Brain microvascular endothelial cell (primary cell): Measurements from ENCODE around the gene EIF2B2.

Experiments
- DNase-seq: peaks from one replicate; pipeline ENCODE4 v3.0.0-alpha.2; 2020
- H3K27ac ChIP-seq: fragments of 250-450 bp; sonication (Bioruptor Pico); 2 replicates; pipeline ENCODE4 v1.5.1; 2020; ENCODE audit warnings: mild to moderate bottlenecking, moderate library complexity
- H3K27me3 ChIP-seq: fragments of 250-450 bp; sonication (Bioruptor Pico); replicated peaks from 2 replicates; pipeline ENCODE4 v1.5.1; 2020; ENCODE audit warnings: mild to moderate bottlenecking
- H3K36me3 ChIP-seq: fragments of 250-450 bp; sonication (Bioruptor Pico); replicated peaks from 2 replicates; pipeline ENCODE4 v1.5.1; 2020; ENCODE audit warnings: mild to moderate bottlenecking
- H3K4me3 ChIP-seq: 2 replicates; pipeline ENCODE4 v1.5.1; 2011; ENCODE audit warnings: low read depth, mild to moderate bottlenecking, control low read depth, low read length, moderate library complexity
- CTCF ChIP-seq: IDR thresholded peaks from 2 replicates; pipeline ENCODE4 v1.5.1; 2011; ENCODE audit warnings: low read depth, mild to moderate bottlenecking, moderate library complexity, low read length, control low read depth, inconsistent platforms; ENCODE audit errors: missing control alignments
- in situ Hi-C: cut with HindIII; loops from 2 replicates; pipeline ENCODE4 v1.10.0; 2017; ENCODE audit warnings: low sequenced_read_pairs, low pct_ligation_motif_present

EIF2B2 gene

DNA sequence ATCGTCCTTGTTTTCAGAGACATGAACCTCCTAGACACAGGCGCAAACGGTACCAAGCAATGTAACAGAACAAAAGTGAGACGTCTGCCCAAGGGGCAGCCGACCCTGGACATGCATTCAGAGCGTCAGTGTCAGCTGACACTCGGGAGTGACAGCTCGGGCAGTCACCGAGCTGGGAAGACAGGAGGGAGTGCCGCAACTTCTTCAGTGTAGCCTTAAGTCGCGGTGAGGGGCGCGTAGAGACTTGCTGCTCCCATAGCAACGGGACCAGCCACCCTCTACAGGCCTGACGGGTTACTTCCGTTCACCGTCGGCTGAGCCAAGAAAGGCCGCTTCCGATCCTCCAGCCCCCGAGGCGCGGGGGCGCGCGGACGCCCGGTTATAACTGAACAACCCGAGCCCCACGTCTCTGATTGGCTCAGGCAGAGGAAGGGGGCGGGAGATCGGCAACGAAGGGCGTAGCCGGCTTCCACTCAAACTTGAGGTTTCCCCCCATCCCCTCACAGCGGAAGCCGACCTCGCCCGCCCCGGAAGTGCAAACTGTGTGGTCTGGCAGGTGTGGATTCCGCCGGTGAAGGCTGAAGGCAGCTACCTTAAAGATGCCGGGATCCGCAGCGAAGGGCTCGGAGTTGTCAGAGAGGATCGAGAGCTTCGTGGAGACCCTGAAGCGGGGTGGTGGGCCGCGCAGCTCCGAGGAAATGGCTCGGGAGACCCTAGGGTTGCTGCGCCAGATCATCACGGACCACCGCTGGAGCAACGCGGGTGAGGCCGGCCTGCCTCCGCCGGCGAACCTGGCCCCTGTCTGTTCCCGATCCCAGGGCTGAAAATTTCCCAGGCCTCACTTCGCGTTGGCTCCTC, at the start of gene EIF2B2:
Gene EIF2B2 (plus strand): TSS at position 530 of the 858 bp plus-strand sequence. CDS start 70 bp downstream, at position 600.
- Histone ChIP-seq H3K4me3 (peak within 1 kb of the TSS; percentile 95), H3K36me3 (peaks cover 24% of the 10 kb centered on the region), H3K27ac (peak within 1 kb of the TSS; percentile 83), H3K27me3 (no peaks in the 10 kb centered on the region)
- DNase-seq, result peak; percentile 97
- in situ Hi-C loops, result no loop called here
- TF ChIP-seq CTCF, result peak; percentile 23

DNA sequence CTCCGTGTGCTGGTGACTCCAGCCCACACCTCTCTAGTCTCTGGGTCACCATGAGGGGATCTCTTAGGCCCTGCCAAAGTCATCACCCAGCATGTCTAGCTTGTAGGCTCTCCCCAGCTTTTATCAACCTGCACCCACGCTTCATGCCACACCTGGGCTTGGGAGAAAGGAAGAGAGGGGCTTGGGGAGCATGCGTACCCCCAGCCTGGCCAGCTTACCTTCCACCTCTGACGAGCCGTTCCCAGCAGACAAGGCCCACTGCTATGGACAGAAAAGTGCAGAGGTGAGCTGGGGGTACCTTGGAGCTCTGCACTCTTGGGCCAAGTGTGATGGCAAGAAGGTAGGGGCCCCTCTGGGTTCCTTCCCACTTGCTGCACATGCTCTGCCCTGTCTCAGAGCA, 49.0 kb upstream of the EIF2B2 start:
- Histone ChIP-seq H3K4me3 (no peak overlapping the region), H3K27me3 (no peaks in the 10 kb centered on the region), H3K36me3 (no peaks in the 10 kb centered on the region), H3K27ac (no peak overlapping the region)
- DNase-seq, result no peak
- in situ Hi-C loops, result no loop called here
- TF ChIP-seq CTCF, result no peak

GRCh38 chr14:74954232-74954946, 48.3 kb upstream of the EIF2B2 start:
- Histone ChIP-seq H3K4me3 (peak overlapping the region; percentile 48), H3K27ac (no peak overlapping the region), H3K36me3 (no peaks in the 10 kb centered on the region), H3K27me3 (no peaks in the 10 kb centered on the region)
- no peak for TF ChIP-seq CTCF
- no peak for DNase-seq
- in situ Hi-C loops, result no loop called here

GRCh38 chr14:74954947-74955228, 47.8 kb upstream of the EIF2B2 start:
- no peak overlapping the region for H3K27ac ChIP-seq
- TF ChIP-seq CTCF, result no peak
- no peak for DNase-seq
- H3K4me3 ChIP-seq, result peak overlapping the region; percentile 48
- in situ Hi-C loops, result no loop called here
- no peaks in the 10 kb centered on the region for H3K36me3 ChIP-seq
- H3K27me3 ChIP-seq, result no peaks in the 10 kb centered on the region

GRCh38 chr14:74955229-74956026, 47.3 kb upstream of the EIF2B2 start, which contains the start of gene PGF:
TSS of gene PGF (minus strand) at chr14:74955597. CDS start at chr14:74955242, 355 bp downstream.
- Histone ChIP-seq H3K27ac (no peak within 1 kb of the TSS), H3K36me3 (no peaks in the 10 kb centered on the region), H3K27me3 (no peaks in the 10 kb centered on the region), H3K4me3 (peak within 1 kb of the TSS; percentile 48)
- DNase-seq, result no peak
- in situ Hi-C loops, result no loop called here
- peak; percentile 12 for TF ChIP-seq CTCF
